ENCODE data around the gene CST4.

DNA sequence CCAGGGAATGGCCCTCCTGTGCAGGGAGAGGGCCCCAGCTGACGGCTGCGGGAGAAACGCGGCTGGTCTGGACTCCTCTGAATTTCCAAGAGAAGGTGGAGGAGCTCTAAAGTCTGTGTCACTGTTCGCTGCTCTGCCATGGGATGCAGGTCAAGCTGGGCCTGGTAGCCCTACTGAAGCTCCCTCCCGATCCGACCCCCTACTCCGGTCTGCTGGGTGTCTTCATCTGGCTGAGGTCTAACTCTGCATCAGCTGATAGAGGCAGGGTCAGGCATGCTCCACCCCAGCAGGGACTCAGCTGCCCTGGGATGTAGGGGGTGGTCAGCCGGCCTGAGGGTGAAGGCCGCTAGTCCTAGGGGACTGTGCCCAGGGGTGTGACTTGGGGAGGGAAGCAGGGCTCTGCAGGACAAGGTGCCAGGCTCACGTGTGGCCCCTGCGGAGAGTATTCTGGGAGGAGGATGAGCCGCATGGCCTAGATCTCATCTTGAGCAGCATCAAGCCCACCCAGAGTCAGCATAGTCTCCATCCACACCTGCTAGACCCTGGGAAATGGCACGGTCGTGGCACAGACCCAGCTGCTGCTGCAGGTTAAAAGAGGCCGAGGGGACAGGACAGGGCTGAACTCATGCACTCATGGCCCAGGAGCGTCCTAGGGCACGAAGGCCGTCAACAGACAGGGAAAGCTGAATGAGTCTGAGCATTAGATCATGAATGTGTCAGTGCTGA lies 52.5 kb downstream of the CST4 start:
- TF ChIP-seq POLR2AphosphoS5 (IDR thresholded peaks at IDR 0.05; ENCODE audit: low read depth, low read length) = no peak
- TF ChIP-seq FOXP2 (optimal IDR thresholded peaks at IDR 0.05; ENCODE audit: borderline replicate concordance, extremely low read depth, extremely low read length, insufficient read depth) = no peak
- TF ChIP-seq TAF1 (IDR thresholded peaks at IDR 0.05; ENCODE audit: borderline replicate concordance, insufficient read depth, low read length) = no peak
- TF ChIP-seq, protein P1, sequence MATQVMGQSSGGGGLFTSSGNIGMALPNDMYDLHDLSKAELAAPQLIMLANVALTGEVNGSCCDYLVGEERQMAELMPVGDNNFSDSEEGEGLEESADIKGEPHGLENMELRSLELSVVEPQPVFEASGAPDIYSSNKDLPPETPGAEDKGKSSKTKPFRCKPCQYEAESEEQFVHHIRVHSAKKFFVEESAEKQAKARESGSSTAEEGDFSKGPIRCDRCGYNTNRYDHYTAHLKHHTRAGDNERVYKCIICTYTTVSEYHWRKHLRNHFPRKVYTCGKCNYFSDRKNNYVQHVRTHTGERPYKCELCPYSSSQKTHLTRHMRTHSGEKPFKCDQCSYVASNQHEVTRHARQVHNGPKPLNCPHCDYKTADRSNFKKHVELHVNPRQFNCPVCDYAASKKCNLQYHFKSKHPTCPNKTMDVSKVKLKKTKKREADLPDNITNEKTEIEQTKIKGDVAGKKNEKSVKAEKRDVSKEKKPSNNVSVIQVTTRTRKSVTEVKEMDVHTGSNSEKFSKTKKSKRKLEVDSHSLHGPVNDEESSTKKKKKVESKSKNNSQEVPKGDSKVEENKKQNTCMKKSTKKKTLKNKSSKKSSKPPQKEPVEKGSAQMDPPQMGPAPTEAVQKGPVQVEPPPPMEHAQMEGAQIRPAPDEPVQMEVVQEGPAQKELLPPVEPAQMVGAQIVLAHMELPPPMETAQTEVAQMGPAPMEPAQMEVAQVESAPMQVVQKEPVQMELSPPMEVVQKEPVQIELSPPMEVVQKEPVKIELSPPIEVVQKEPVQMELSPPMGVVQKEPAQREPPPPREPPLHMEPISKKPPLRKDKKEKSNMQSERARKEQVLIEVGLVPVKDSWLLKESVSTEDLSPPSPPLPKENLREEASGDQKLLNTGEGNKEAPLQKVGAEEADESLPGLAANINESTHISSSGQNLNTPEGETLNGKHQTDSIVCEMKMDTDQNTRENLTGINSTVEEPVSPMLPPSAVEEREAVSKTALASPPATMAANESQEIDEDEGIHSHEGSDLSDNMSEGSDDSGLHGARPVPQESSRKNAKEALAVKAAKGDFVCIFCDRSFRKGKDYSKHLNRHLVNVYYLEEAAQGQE (IDR thresholded peaks at IDR 0.05; ENCODE audit: insufficient read depth in 1 of 2, low read depth in 2 of 2, low read length in 2 of 2) = no peak

All from PFSK-1 (cell line).